ENCODE measurements around the gene MYO1E.

GRCh38 chr15:59369597-59369996 lies 3.1 kb downstream of the MYO1E start:
- TF ChIP-seq CTCF (IDR thresholded peaks at IDR 0.05) (no peak), POLR2A (IDR thresholded peaks at IDR 0.05) (no peak)
